HG03354 (cell line): ENCODE measurements around the gene KLHL29.
A peak's percentile ranks its signal among the peaks of the same experiment; 100 is the strongest.

ENCODE experiments used
- ATAC-seq: cut with Tn5 transposase; IDR thresholded peaks from one replicate; pipeline ENCODE4 v1.9.1; 2021; ENCODE audit warnings: mild to moderate bottlenecking; ENCODE audit not compliant: unreplicated experiment, poor library complexity, severe bottlenecking

The KLHL29 gene

GRCh38 chr2:23460228-23460627 is 75.2 kb downstream of the KLHL29 start:
- ATAC-seq: peak; percentile 62

DNA sequence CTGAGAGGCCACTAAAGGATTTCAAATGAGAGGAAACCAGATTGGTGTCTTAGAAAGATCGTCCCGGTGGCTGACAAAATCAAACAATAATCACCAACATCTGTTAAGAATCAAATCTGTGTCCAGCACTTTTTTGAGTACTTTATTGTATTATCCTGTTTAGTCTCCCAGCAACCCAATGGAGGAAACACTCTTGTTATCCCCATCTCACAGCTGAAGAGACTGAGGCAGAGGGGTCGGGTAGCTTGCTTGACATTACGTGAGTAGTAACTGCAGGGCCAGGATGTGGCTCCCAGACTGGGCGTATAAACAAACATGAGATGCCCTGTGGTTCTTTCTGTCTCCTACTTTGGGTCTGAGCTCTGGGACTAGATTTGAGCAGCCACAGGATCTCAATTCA is 76.0 kb downstream of the KLHL29 start:
- ATAC-seq: no peak

GRCh38 chr2:23464156-23464555 is 79.2 kb downstream of the KLHL29 start:
- no peak for ATAC-seq

DNA sequence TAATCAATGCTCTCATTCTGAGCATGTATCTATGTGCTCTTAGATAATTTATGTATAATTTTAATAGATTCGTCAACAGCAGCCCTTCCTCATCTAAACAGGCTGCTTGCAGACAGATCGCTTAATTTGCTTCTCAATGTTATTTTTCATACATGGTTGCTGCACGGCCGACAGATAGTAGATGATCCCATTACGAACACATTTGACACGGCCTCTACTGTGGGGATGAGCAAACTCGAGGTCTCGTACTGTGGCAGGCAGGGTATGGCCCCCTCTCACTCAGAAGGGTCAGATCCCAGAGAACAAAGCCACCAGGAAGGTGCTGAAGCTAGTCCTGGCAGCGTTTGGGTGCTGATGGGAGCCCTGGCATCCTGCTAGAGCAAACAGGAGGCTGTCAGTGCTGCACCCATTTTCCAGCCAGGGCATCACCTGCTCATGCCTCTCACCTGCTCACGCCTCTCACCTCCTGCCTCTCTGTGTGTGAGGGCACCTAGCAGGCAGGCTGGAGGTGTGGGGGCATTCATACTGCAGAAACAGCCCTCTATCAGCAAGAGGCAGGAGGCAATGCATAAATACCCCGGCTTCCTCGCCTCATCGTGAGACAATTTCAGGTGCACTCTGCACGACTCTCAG is 80.0 kb downstream of the KLHL29 start:
- ATAC-seq: no peak

DNA sequence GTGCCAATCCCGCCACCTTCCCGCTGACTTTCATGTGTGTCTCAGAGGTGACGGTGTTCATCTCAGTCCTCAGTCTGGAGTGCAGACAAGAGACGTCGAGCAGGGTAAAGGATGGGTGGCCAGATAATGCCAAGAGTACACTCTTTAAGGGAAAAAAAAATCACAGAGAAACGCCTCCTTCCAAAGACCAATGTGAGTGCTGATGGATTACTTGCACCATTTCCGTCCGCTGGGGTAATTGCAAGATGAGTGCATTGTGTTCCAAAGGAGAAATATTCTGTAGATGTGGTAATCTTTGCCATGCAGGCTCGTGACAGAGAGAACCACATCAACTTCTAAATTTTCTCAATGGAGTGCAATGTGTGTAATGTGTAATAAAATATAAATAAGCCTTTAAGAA is 81.0 kb downstream of the KLHL29 start:
- ATAC-seq: no peak

GRCh38 chr2:23467618-23468017 is 82.6 kb downstream of the KLHL29 start:
- no peak for ATAC-seq

GRCh38 chr2:23468474-23469141 is 83.6 kb downstream of the KLHL29 start:
- no peak for ATAC-seq

GRCh38 chr2:23469142-23469540 is 84.2 kb downstream of the KLHL29 start:
- no peak for ATAC-seq

GRCh38 chr2:23475036-23475435 is 90.1 kb downstream of the KLHL29 start:
- no peak for ATAC-seq

GRCh38 chr2:23475473-23475872 is 90.5 kb downstream of the KLHL29 start:
- no peak for ATAC-seq

DNA sequence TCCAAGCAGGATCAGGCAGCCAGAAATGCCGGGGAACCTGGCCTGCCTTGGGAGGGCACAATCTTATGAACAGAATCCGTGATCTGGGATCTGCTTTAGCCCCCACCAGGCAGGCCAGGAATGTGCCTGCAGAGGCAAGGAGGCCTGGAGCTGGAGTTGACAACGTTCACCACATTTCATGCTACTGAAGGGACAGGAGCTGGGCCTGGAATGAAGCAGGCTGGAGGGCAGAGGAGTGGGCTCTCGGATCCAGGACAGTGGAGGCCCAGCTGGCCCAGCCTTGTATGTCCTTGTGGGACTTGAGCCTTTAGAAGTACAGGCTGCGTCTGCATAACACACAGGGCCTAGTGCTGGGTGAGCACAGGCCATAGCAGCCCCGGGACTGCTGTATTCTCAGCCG is 91.8 kb downstream of the KLHL29 start:
- no peak for ATAC-seq

GRCh38 chr2:23477392-23477791 is 92.4 kb downstream of the KLHL29 start:
- no peak for ATAC-seq

- ATAC-seq: no peak
Measured at GRCh38 chr2:23478087-23478932, 93.3 kb downstream of the KLHL29 start.

DNA sequence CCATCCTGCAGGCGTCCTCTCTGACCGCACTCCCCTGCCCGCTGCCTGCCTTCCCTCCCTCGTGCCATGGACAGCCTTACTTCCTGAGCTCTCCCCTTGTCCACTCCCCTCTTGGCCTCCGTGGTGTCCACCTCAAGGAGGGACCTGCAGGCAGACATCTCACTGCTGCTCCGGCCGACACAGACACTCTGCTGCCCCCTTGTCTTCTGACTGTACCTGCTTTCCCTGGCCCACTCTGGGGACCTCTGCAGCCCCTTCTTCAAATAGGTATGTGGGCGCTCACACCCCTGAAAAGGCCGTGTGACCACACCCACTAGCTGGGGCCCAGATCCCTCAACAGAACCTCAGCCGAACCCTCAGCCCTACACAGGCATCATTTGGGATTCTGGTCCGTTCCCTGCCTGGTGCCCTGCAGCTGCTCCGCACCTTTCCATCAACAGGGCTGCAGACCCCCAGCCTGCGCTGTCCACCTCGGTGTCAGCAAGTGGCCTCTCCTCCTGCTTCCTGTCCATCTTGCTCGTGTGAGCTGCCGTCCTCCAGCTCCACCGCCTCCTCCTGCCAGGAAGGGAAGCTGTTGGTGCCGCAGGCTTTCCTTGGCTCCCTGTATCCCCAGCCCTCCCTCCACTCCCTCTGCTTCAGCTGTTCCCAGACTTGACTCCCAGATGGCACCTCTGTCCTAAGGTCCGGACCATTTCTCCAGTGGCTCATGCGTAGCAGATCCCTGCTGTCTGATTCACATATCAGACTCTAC is 94.1 kb downstream of the KLHL29 start:
- ATAC-seq: no peak

- no peak for ATAC-seq
Measured at GRCh38 chr2:23480957-23481797, 96.2 kb downstream of the KLHL29 start.

DNA sequence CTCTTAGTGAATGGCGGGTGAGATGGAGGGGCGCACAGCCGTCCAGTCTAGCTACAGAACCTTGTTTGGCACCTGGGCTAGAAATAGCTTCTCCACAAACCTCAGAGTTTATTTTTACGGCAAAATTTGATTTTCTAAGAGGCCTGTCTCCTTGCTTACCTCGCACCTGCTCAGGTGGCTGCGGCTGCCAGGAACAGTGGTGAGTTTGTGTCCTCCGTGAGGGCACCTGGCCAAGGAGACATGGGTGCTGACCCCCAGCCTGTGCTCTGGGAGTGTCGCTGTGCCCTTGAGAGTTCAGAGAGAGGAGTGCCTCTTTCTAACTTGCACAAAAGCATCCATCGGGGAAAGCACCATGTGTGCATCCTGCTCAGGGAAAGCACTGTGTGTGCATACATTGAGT is 97.2 kb downstream of the KLHL29 start:
- ATAC-seq: no peak

DNA sequence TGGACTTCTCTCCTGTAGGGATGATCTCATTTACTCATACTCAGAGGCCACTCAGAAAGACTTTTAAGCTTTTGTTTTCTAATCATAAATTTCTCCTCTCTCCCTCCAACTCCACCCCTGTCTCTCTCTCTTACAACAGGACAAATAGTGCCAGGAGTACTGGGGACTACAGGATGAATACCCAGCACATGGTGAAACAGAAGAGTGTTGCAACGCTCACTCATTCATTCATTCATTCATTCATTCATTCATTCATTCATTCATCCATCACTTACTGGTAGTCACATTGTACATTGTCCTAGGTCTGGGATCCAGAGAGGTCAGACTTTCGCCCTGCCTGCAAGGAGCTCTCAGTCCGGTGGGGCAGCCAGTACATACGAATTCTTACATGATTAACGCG is 97.6 kb downstream of the KLHL29 start:
- ATAC-seq: no peak

- no peak for ATAC-seq
Measured at GRCh38 chr2:23483791-23484190, 98.8 kb downstream of the KLHL29 start.

DNA sequence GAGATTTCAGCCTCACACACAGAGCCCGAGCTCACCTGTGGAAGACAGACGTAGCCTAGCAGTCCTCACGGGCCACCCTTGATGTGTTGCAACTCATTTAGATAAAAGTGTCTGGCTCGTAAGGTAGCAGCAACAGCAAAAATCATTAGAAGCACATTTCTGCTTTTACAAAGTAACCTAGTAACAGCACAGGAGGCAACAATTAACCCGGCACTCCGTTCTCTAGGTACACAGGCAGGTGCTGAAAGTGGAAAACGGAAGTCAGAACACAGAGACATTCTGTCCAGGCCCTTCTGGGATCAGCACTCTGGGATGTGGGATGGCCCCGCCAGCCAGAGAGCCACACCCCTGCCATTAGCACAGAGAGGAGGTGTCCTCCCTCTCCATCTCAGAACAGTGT is 99.3 kb downstream of the KLHL29 start:
- no peak for ATAC-seq
